Stimulated activated CD8-positive, alpha-beta memory T cell treated with anti-CD3 and anti-CD28 coated beads, Interleukin-12 subunit alpha, Interleukin-12 subunit beta, amount 100 ng/mL, for 24 hours (primary cell): ENCODE data around the gene CDH4.

Experiments
- DNase-seq: peaks from one replicate; pipeline ENCODE4 v3.0.0-alpha.2; 2020; ENCODE audit errors: extremely low read depth

CDH4 gene

GRCh38 chr20:61735503-61735785 lies 483.4 kb downstream of the CDH4 start:
- DNase-seq: no peak

GRCh38 chr20:61736001-61736635 lies 484.1 kb downstream of the CDH4 start:
- DNase-seq: no peak

GRCh38 chr20:61736751-61737310 lies 484.8 kb downstream of the CDH4 start:
- DNase-seq: no peak

- DNase-seq: no peak
These were observed 485.3 kb downstream of the CDH4 start for GRCh38 chr20:61737346-61737745.

- DNase-seq: no peak
These were observed 485.9 kb downstream of the CDH4 start for GRCh38 chr20:61737812-61738443.

GRCh38 chr20:61738601-61739069 lies 486.6 kb downstream of the CDH4 start:
- DNase-seq: no peak

GRCh38 chr20:61739086-61739831 lies 487.2 kb downstream of the CDH4 start:
- DNase-seq: no peak

GRCh38 chr20:61739832-61740118 lies 487.7 kb downstream of the CDH4 start:
- DNase-seq: no peak

GRCh38 chr20:61742097-61742825 lies 490.2 kb downstream of the CDH4 start:
- no peak for DNase-seq

GRCh38 chr20:61743606-61744005 lies 491.5 kb downstream of the CDH4 start:
- no peak for DNase-seq

GRCh38 chr20:61744691-61745396 lies 492.8 kb downstream of the CDH4 start:
- DNase-seq: no peak

- no peak for DNase-seq
These were observed 493.5 kb downstream of the CDH4 start for GRCh38 chr20:61745397-61746146.

- DNase-seq: no peak
These were observed 494.1 kb downstream of the CDH4 start for GRCh38 chr20:61746147-61746646.

- DNase-seq: no peak
These were observed 494.7 kb downstream of the CDH4 start for GRCh38 chr20:61746781-61747180.

- DNase-seq: no peak
These were observed 496.3 kb downstream of the CDH4 start for GRCh38 chr20:61748376-61748775.

GRCh38 chr20:61749406-61750075 lies 497.5 kb downstream of the CDH4 start:
- no peak for DNase-seq

- DNase-seq: no peak
These were observed 498.0 kb downstream of the CDH4 start for GRCh38 chr20:61750093-61750492.

- no peak for DNase-seq
These were observed 500.5 kb downstream of the CDH4 start for GRCh38 chr20:61752576-61752975.

- DNase-seq: no peak
These were observed 501.4 kb downstream of the CDH4 start for GRCh38 chr20:61753316-61753942.
